ENCODE results near the gene SLC6A6.

- no peak for TF ChIP-seq EZH2 (IDR thresholded peaks at IDR 0.05; ENCODE audit: borderline replicate concordance, control insufficient read depth, low read depth, low read length)
- TF ChIP-seq EP300 (IDR thresholded peaks at IDR 0.05; ENCODE audit: borderline replicate concordance in 1 of 2, control insufficient read depth in 1 of 2, low read depth in 2 of 2, low read length in 2 of 2) = no peak
- TF ChIP-seq KAT2A (conservative IDR thresholded peaks at IDR 0.05; ENCODE audit: control insufficient read depth, low read depth, low read length) = no peak
- peak; percentile 66 for TF ChIP-seq POLR2A (IDR thresholded peaks at IDR 0.05; ENCODE audit: low read depth, low read length)
- TF ChIP-seq CTCF (IDR thresholded peaks at IDR 0.05 in 2 of 3, conservative IDR thresholded peaks at IDR 0.05 in 1 of 3; ENCODE audit: control insufficient read depth in 2 of 3, extremely low read depth in 1 of 3, insufficient read depth in 1 of 3, low read depth in 3 of 3, low read length in 3 of 3) = peak; percentile 42 to 52 (median 49)
- TF ChIP-seq RBBP5 (conservative IDR thresholded peaks at IDR 0.05) = no peak
- TF ChIP-seq EGR1 (IDR thresholded peaks at IDR 0.05; ENCODE audit: borderline replicate concordance in 1 of 2, low read depth in 2 of 2, low read length in 2 of 2) = 0 out of 3 replicates have a peak, but pooled peaks of 1 of the 2 experiments have one; percentile 14
- no peak for TF ChIP-seq GABPA (IDR thresholded peaks at IDR 0.05; ENCODE audit: low read depth)
- no peak for TF ChIP-seq USF2 (IDR thresholded peaks at IDR 0.05; ENCODE audit: borderline replicate concordance, low read depth, low read length)
These were observed 29.1 kb downstream of the SLC6A6 start for GRCh38 chr3:14431452-14431916.

All from GM12878 (cell line).